T-cell (primary cell): Measurements from ENCODE around the gene VPS13D. TPM values are rescaled to one million over a fixed set of nuclear protein-coding genes. Genes with fewer than 3 reads are reported as not detected.

Experiments
- ATAC-seq, 4 experiments: fragments of 200-7000 bp in 3 of 4; fragments of 150-1000 bp in 1 of 4; cut with Tn5 transposase; replicated peaks in 1 of 4; 1 replicate in 3 of 4; 2 replicates in 1 of 4; pipeline ENCODE4 v1.10.0; 2021; ENCODE audit warnings: moderate library complexity in 3 of 4, mild to moderate bottlenecking in 2 of 4, moderate number of reproducible peaks in 1 of 4
- CTCF ChIA-PET, 2 donors: fragments of 300-600 bp; sonication (Branson Sonifier 250); formaldehyde crosslinking; loops; one replicate each; lab custom pipeline; 2022; ENCODE audit warnings: antibody characterized with exemption in 2 of 2; lab: Charles Lee
- POLR2A ChIA-PET, 2 donors: fragments of 300-600 bp; sonication (Branson Sonifier 250); formaldehyde crosslinking; loops; one replicate each; lab custom pipeline; 2022; ENCODE audit warnings: antibody characterized with exemption in 2 of 2; lab: Charles Lee
- DNase-seq, 35 experiments: peaks; one replicate each; pipeline versions ENCODE4 v3.0.0 to v3.0.0-alpha.2; 2013 to 2023
- H3K27ac ChIP-seq: one replicate; pipeline ENCODE4 v1.5.1; 2013; ENCODE audit warnings: low read length
- H3K27me3 ChIP-seq, 2 experiments: replicated peaks in 1 of 2; 1 replicate in 1 of 2; 2 replicates in 1 of 2; pipeline versions ENCODE4 v1.6.1 to v1.7.0; 2013; ENCODE audit warnings: low read length in 1 of 2, mixed read lengths in 1 of 2; ENCODE audit not compliant: control insufficient read depth in 2 of 2, insufficient read depth in 2 of 2; ENCODE audit errors: extremely low read depth in 1 of 2
- H3K36me3 ChIP-seq, 2 donors: 1 replicate in 1 of 2; 2 replicates in 1 of 2; pipeline versions ENCODE4 v1.6.1 to v1.7.0; 2013; ENCODE audit warnings: low read length in 1 of 2; ENCODE audit not compliant: control insufficient read depth in 2 of 2, insufficient read depth in 1 of 2; ENCODE audit errors: extremely low read depth in 1 of 2
- H3K4me1 ChIP-seq, 2 experiments: 1 replicate in 1 of 2; 2 replicates in 1 of 2; pipeline versions ENCODE4 v1.6.1 to v1.7.0; 2013; ENCODE audit warnings: low read length in 2 of 2, mixed read lengths in 1 of 2; ENCODE audit not compliant: insufficient read depth in 2 of 2, control insufficient read depth in 1 of 2; ENCODE audit errors: extremely low read depth in 1 of 2
- H3K4me3 ChIP-seq, 2 donors: 1 replicate in 1 of 2; 2 replicates in 1 of 2; pipeline versions ENCODE4 v1.5.1 to v1.7.0; 2013; ENCODE audit warnings: mild to moderate bottlenecking in 2 of 2, low read length in 1 of 2, moderate library complexity in 1 of 2; ENCODE audit not compliant: control insufficient read depth in 1 of 2; ENCODE audit errors: extremely low read depth in 1 of 2
- H3K9me3 ChIP-seq: 2 replicates; pipeline ENCODE4 v1.7.0; 2013
- H3K27ac Mint-ChIP-seq, 2 donors: one replicate each; pipeline ENCODE4 v1.8.0; 2020 to 2021; ENCODE audit warnings: mild to moderate bottlenecking in 2 of 2, mixed read lengths in 2 of 2
- H3K27me3 Mint-ChIP-seq, 2 donors: one replicate each; pipeline ENCODE4 v1.8.0; 2021 to 2022; ENCODE audit warnings: mixed read lengths in 2 of 2
- H3K36me3 Mint-ChIP-seq: one replicate; pipeline ENCODE4 v1.8.0; 2021; ENCODE audit warnings: mixed read lengths
- H3K4me1 Mint-ChIP-seq, 3 donors: one replicate each; pipeline ENCODE4 v1.8.0; 2020 to 2022; ENCODE audit warnings: mixed read lengths in 3 of 3, mild to moderate bottlenecking in 1 of 3
- H3K4me3 Mint-ChIP-seq, 3 donors: one replicate each; pipeline ENCODE4 v1.8.0; 2020 to 2022; ENCODE audit warnings: mild to moderate bottlenecking in 3 of 3, mixed read lengths in 3 of 3, moderate library complexity in 3 of 3
- H3K9me3 Mint-ChIP-seq, 3 donors: one replicate each; pipeline ENCODE4 v1.8.0; 2020 to 2022; ENCODE audit warnings: mixed read lengths in 3 of 3
- WGBS: methylation state at CpG from one replicate; pipeline ENCODE4 v1.1.5; 2013; ENCODE audit warnings: missing lambda C conversion rate; ENCODE audit not compliant: insufficient coverage; 5-methylcytosine and 5-hydroxymethylcytosine counted together
- total RNA-seq, 35 experiments: library from RNA in 6 of 35; stranded (reverse) in 6 of 35; fragments of 120-200 nt in 1 of 35; gene quantifications; one replicate each; pipeline versions ENCODE4 v1.2.1 to v1.2.4 and lab custom pipeline; 2013 to 2026

VPS13D gene
- total RNA-seq, 5 donors from 2014 or later (not counting 1 experiment from before 2014, with no cell fraction given), result 73.5 to 85.9 (median 75.8) TPM

- H3K36me3 Mint-ChIP-seq, result peaks cover 66% of the 10 kb centered on the region
- H3K4me3 ChIP-seq, result no peak overlapping the region
- POLR2A ChIA-PET, result no interaction called here
- no peak overlapping the region for H3K4me3 Mint-ChIP-seq
- 100% methylated on average over 3 of the region's 6 CpGs for WGBS
- ATAC-seq (no peak), DNase-seq (no peak)
- H3K4me1 ChIP-seq, result peaks cover 0 to 2% of the 10 kb centered on the region in 2 experiments
- H3K27ac ChIP-seq, result no peak overlapping the region
- no peaks in the 10 kb centered on the region for H3K27me3 ChIP-seq
- H3K36me3 ChIP-seq, result peaks cover 10 to 73% of the 10 kb centered on the region in 2 donors
- CTCF ChIA-PET, result no interaction called here
- H3K4me1 Mint-ChIP-seq, result peaks cover 6 to 11% (median 10%) of the 10 kb centered on the region in 3 donors
- H3K9me3 ChIP-seq, result no peaks in the 10 kb centered on the region
- H3K9me3 Mint-ChIP-seq, result no peaks in the 10 kb centered on the region
- H3K27me3 Mint-ChIP-seq, result no peaks in the 10 kb centered on the region
- peak overlapping the region in 1 of 2 donors; percentile 3 for H3K27ac Mint-ChIP-seq
Observed at GRCh38 chr1:12358499-12358898, 128.7 kb downstream of the VPS13D start.

GRCh38 chr1:12359359-12360133, 129.7 kb downstream of the VPS13D start:
- no peaks in the 10 kb centered on the region for H3K9me3 Mint-ChIP-seq
- ChIA-PET POLR2A (no interaction called here), CTCF (no interaction called here)
- DNase-seq (no peak), ATAC-seq (no peak)
- no peak overlapping the region for H3K27ac ChIP-seq
- no peaks in the 10 kb centered on the region for H3K27me3 Mint-ChIP-seq
- no peak overlapping the region for H3K4me3 Mint-ChIP-seq
- 86% methylated on average over 1 of the region's 3 CpGs for WGBS
- H3K27me3 ChIP-seq, result no peaks in the 10 kb centered on the region
- no peaks in the 10 kb centered on the region for H3K9me3 ChIP-seq
- H3K27ac Mint-ChIP-seq, result peak overlapping the region; percentile 25 to 58
- peaks cover 6 to 11% (median 10%) of the 10 kb centered on the region in 3 donors for H3K4me1 Mint-ChIP-seq
- H3K36me3 ChIP-seq, result peaks cover 10 to 75% of the 10 kb centered on the region in 2 donors
- H3K36me3 Mint-ChIP-seq, result peaks cover 66% of the 10 kb centered on the region
- H3K4me1 ChIP-seq, result peaks cover 0 to 2% of the 10 kb centered on the region in 2 experiments
- H3K4me3 ChIP-seq, result no peak overlapping the region

- H3K9me3 ChIP-seq, result no peaks in the 10 kb centered on the region
- H3K27me3 ChIP-seq, result no peaks in the 10 kb centered on the region
- Mint-ChIP-seq H3K9me3 (no peaks in the 10 kb centered on the region), H3K4me3 (no peak overlapping the region), H3K4me1 (peaks cover 0 to 8% (median 5%) of the 10 kb centered on the region in 3 donors), H3K27ac (no peak overlapping the region), H3K36me3 (peaks cover 54% of the 10 kb centered on the region), H3K27me3 (no peaks in the 10 kb centered on the region)
- DNase-seq (no peak), ATAC-seq (no peak)
- no peaks in the 10 kb centered on the region for H3K4me1 ChIP-seq
- WGBS, result 100% methylated on average over 2 of the region's 2 CpGs
- CTCF ChIA-PET, result no interaction called here
- POLR2A ChIA-PET, result no interaction called here
- H3K4me3 ChIP-seq, result no peak overlapping the region
- H3K36me3 ChIP-seq, result peaks cover 0 to 40% of the 10 kb centered on the region in 2 donors
- no peak overlapping the region for H3K27ac ChIP-seq
Observed at GRCh38 chr1:12368646-12369045, 138.8 kb downstream of the VPS13D start.

GRCh38 chr1:12369258-12369657, 139.4 kb downstream of the VPS13D start:
- 96% methylated on average over 4 of the region's 6 CpGs for WGBS
- Histone ChIP-seq H3K4me1 (no peaks in the 10 kb centered on the region), H3K27me3 (no peaks in the 10 kb centered on the region), H3K4me3 (no peak overlapping the region), H3K36me3 (peaks cover 0 to 40% of the 10 kb centered on the region in 2 donors), H3K27ac (no peak overlapping the region), H3K9me3 (no peaks in the 10 kb centered on the region)
- H3K27me3 Mint-ChIP-seq, result no peaks in the 10 kb centered on the region
- ATAC-seq (no peak), DNase-seq (no peak)
- no peaks in the 10 kb centered on the region for H3K9me3 Mint-ChIP-seq
- peaks cover 0 to 8% (median 5%) of the 10 kb centered on the region in 3 donors for H3K4me1 Mint-ChIP-seq
- H3K36me3 Mint-ChIP-seq, result peaks cover 55% of the 10 kb centered on the region
- POLR2A ChIA-PET, result no interaction called here
- H3K27ac Mint-ChIP-seq, result peak overlapping the region in 1 of 2 donors; percentile 69
- CTCF ChIA-PET, result no interaction called here
- no peak overlapping the region for H3K4me3 Mint-ChIP-seq

DNA sequence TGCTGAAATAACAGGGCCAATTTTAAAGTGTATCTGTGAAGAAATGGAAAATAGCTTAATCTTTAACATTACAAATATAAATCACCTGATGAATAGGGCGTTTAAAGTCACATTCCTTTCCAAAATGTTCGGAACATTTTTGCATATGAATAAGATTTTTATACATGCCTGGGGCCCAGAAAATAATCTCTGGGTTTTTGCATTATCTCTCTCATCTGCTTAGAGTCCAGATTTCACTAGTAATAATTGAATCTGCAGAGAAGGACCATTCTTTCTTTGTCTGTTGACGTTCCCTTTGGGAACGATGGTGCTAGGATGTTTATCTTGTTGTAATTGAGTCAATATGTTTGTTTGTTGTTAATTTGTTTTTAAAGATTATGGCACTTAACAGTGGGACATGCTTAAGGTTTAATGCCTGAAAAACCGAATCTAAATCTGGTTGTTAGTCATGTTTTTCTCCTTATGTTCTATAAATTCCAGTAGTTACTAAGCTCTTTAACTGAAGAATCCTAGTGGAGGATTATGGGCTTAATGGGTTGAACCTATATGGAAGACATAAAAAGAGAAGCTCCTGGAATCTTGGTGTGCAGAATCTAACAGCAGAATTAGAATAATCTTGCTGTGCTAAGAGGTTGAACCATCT, 140.6 kb downstream of the VPS13D start:
- Histone ChIP-seq H3K4me3 (no peak overlapping the region), H3K9me3 (no peaks in the 10 kb centered on the region), H3K27ac (no peak overlapping the region), H3K36me3 (peaks cover 0 to 46% of the 10 kb centered on the region in 2 donors), H3K4me1 (no peaks in the 10 kb centered on the region), H3K27me3 (no peaks in the 10 kb centered on the region)
- H3K36me3 Mint-ChIP-seq, result peaks cover 53% of the 10 kb centered on the region
- no peak for ATAC-seq
- DNase-seq, result no peak
- peak overlapping the region; percentile 33 to 64 for H3K27ac Mint-ChIP-seq
- 100% methylated on average over 1 of the region's 5 CpGs for WGBS
- H3K9me3 Mint-ChIP-seq, result no peaks in the 10 kb centered on the region
- CTCF ChIA-PET, result no interaction called here
- peaks cover 0 to 7% (median 5%) of the 10 kb centered on the region in 3 donors for H3K4me1 Mint-ChIP-seq
- POLR2A ChIA-PET, result no interaction called here
- no peaks in the 10 kb centered on the region for H3K27me3 Mint-ChIP-seq
- no peak overlapping the region for H3K4me3 Mint-ChIP-seq

DNA sequence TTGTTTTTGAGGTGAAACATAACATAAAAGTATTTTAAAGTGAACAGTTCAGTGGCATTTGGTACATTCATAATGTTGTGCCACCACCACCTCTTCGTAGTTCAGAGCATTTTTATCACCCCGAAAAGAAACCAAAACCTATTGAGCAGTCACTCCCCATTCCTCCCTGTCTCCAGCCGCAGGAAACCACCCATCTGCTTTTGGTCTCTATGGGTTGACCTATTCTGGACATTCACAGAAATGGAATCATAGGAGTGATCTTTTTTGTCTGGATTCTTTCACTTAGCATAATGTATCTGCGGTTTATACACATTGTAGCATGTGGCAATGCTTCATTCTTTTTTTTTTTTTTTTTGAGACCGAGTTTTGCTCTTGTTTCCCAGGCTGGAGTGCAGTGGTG, 141.2 kb downstream of the VPS13D start:
- DNase-seq, result no peak
- Histone ChIP-seq H3K9me3 (no peaks in the 10 kb centered on the region), H3K27me3 (no peaks in the 10 kb centered on the region), H3K4me1 (no peaks in the 10 kb centered on the region), H3K27ac (no peak overlapping the region), H3K36me3 (peaks cover 0 to 50% of the 10 kb centered on the region in 2 donors), H3K4me3 (no peak overlapping the region)
- H3K9me3 Mint-ChIP-seq, result no peaks in the 10 kb centered on the region
- H3K27ac Mint-ChIP-seq, result no peak overlapping the region
- ATAC-seq, result no peak
- H3K36me3 Mint-ChIP-seq, result peaks cover 55% of the 10 kb centered on the region
- no CpG with 5 or more reads among the region's 5 CpGs for WGBS
- H3K27me3 Mint-ChIP-seq, result no peaks in the 10 kb centered on the region
- ChIA-PET POLR2A (no interaction called here), CTCF (no interaction called here)
- H3K4me3 Mint-ChIP-seq, result no peak overlapping the region
- H3K4me1 Mint-ChIP-seq, result peaks cover 0 to 7% (median 5%) of the 10 kb centered on the region in 3 donors
